Activated CD4-positive, alpha-beta memory T cell treated with anti-CD3 and anti-CD28 coated beads, Interleukin-2, amount 10 ng/mL, durations not matched to agents 7 days and 5 days (primary cell): Measurements from ENCODE around the gene CHD9. TPM values are rescaled to one million over a fixed set of nuclear protein-coding genes. Genes with fewer than 3 reads are reported as not detected.

ENCODE experiments used
- CTCF ChIA-PET: fragments of 350-600 bp; sonication (Branson Sonifier 250); formaldehyde crosslinking; loops from one replicate; lab custom pipeline; 2021; ENCODE audit warnings: antibody characterized with exemption, inconsistent platforms; lab: Charles Lee
- POLR2A ChIA-PET: fragments of 350-600 bp; sonication (Branson Sonifier 250); formaldehyde crosslinking; loops from one replicate; lab custom pipeline; 2021; ENCODE audit warnings: antibody characterized with exemption; lab: Charles Lee
- DNase-seq: peaks from one replicate; pipeline ENCODE4 v3.0.0-alpha.2; 2020
- H3K27ac Mint-ChIP-seq: one replicate; pipeline ENCODE4 v1.8.0; 2021; ENCODE audit warnings: mild to moderate bottlenecking, mixed read lengths
- H3K27me3 Mint-ChIP-seq: one replicate; pipeline ENCODE4 v1.8.0; 2021; ENCODE audit warnings: mixed read lengths
- H3K36me3 Mint-ChIP-seq: one replicate; pipeline ENCODE4 v1.8.0; 2021; ENCODE audit warnings: low read depth, mixed read lengths
- H3K4me1 Mint-ChIP-seq: one replicate; pipeline ENCODE4 v1.8.0; 2021; ENCODE audit warnings: mixed read lengths
- H3K4me3 Mint-ChIP-seq: one replicate; pipeline ENCODE4 v1.8.0; 2021; ENCODE audit warnings: mild to moderate bottlenecking, mixed read lengths
- H3K9me3 Mint-ChIP-seq: one replicate; pipeline ENCODE4 v1.8.0; 2021; ENCODE audit warnings: mixed read lengths
- total RNA-seq, 2 experiments: library from RNA; stranded (reverse); gene quantifications; one replicate each; pipeline ENCODE4 v1.2.3, GENCODE V29; 2021

CHD9 gene
- total RNA-seq, 2 experiments from 2014 or later = 21.6 to 23.8 TPM

- H3K4me1 Mint-ChIP-seq = peaks cover 2% of the 10 kb centered on the region
- no peaks in the 10 kb centered on the region for H3K27me3 Mint-ChIP-seq
- CTCF ChIA-PET = no interaction called here
- H3K27ac Mint-ChIP-seq = no peak overlapping the region
- H3K9me3 Mint-ChIP-seq = no peaks in the 10 kb centered on the region
- POLR2A ChIA-PET = no interaction called here
- H3K36me3 Mint-ChIP-seq = no peaks in the 10 kb centered on the region
- no peak overlapping the region for H3K4me3 Mint-ChIP-seq
- DNase-seq = no peak
These were observed 162.0 kb downstream of the CHD9 start for GRCh38 chr16:53216798-53217197.

- ChIA-PET CTCF (no interaction called here), POLR2A (no interaction called here)
- Mint-ChIP-seq H3K27ac (no peak overlapping the region), H3K4me1 (no peaks in the 10 kb centered on the region), H3K4me3 (no peak overlapping the region), H3K27me3 (no peaks in the 10 kb centered on the region), H3K36me3 (no peaks in the 10 kb centered on the region), H3K9me3 (no peaks in the 10 kb centered on the region)
- no peak for DNase-seq
These were observed 164.6 kb downstream of the CHD9 start for GRCh38 chr16:53219371-53219770.

GRCh38 chr16:53219795-53220454, 165.1 kb downstream of the CHD9 start:
- Mint-ChIP-seq H3K27ac (no peak overlapping the region), H3K4me3 (no peak overlapping the region), H3K36me3 (no peaks in the 10 kb centered on the region), H3K27me3 (no peaks in the 10 kb centered on the region), H3K9me3 (no peaks in the 10 kb centered on the region), H3K4me1 (no peaks in the 10 kb centered on the region)
- no peak for DNase-seq
- ChIA-PET POLR2A (no interaction called here), CTCF (no interaction called here)

- no peaks in the 10 kb centered on the region for H3K4me1 Mint-ChIP-seq
- H3K9me3 Mint-ChIP-seq = no peaks in the 10 kb centered on the region
- no peak overlapping the region for H3K27ac Mint-ChIP-seq
- POLR2A ChIA-PET = no interaction called here
- no peak for DNase-seq
- CTCF ChIA-PET = no interaction called here
- no peak overlapping the region for H3K4me3 Mint-ChIP-seq
- no peaks in the 10 kb centered on the region for H3K36me3 Mint-ChIP-seq
- no peaks in the 10 kb centered on the region for H3K27me3 Mint-ChIP-seq
These were observed 165.8 kb downstream of the CHD9 start for GRCh38 chr16:53220585-53220984.

GRCh38 chr16:53224951-53225533, 170.3 kb downstream of the CHD9 start:
- no peaks in the 10 kb centered on the region for H3K9me3 Mint-ChIP-seq
- no peak for DNase-seq
- H3K4me1 Mint-ChIP-seq = no peaks in the 10 kb centered on the region
- no peak overlapping the region for H3K4me3 Mint-ChIP-seq
- POLR2A ChIA-PET = no interaction called here
- CTCF ChIA-PET = no interaction called here
- no peak overlapping the region for H3K27ac Mint-ChIP-seq
- peaks cover 6% of the 10 kb centered on the region for H3K36me3 Mint-ChIP-seq
- no peaks in the 10 kb centered on the region for H3K27me3 Mint-ChIP-seq

GRCh38 chr16:53232826-53233529, 178.2 kb downstream of the CHD9 start:
- Mint-ChIP-seq H3K9me3 (no peaks in the 10 kb centered on the region), H3K36me3 (peaks cover 31% of the 10 kb centered on the region), H3K27me3 (no peaks in the 10 kb centered on the region), H3K27ac (no peak overlapping the region), H3K4me1 (no peaks in the 10 kb centered on the region), H3K4me3 (no peak overlapping the region)
- ChIA-PET POLR2A (no interaction called here), CTCF (no interaction called here)
- no peak for DNase-seq

GRCh38 chr16:53234836-53235235, 180.0 kb downstream of the CHD9 start:
- H3K4me3 Mint-ChIP-seq = no peak overlapping the region
- DNase-seq = no peak
- ChIA-PET POLR2A (no interaction called here), CTCF (no interaction called here)
- no peaks in the 10 kb centered on the region for H3K4me1 Mint-ChIP-seq
- H3K27me3 Mint-ChIP-seq = no peaks in the 10 kb centered on the region
- H3K27ac Mint-ChIP-seq = no peak overlapping the region
- peaks cover 31% of the 10 kb centered on the region for H3K36me3 Mint-ChIP-seq
- no peaks in the 10 kb centered on the region for H3K9me3 Mint-ChIP-seq

- no peaks in the 10 kb centered on the region for H3K9me3 Mint-ChIP-seq
- POLR2A ChIA-PET = no interaction called here
- no peaks in the 10 kb centered on the region for H3K4me1 Mint-ChIP-seq
- no peaks in the 10 kb centered on the region for H3K27me3 Mint-ChIP-seq
- peaks cover 26% of the 10 kb centered on the region for H3K36me3 Mint-ChIP-seq
- CTCF ChIA-PET = no interaction called here
- H3K27ac Mint-ChIP-seq = no peak overlapping the region
- H3K4me3 Mint-ChIP-seq = no peak overlapping the region
- no peak for DNase-seq
These were observed 181.1 kb downstream of the CHD9 start for GRCh38 chr16:53235851-53236250.

- Mint-ChIP-seq H3K4me3 (no peak overlapping the region), H3K4me1 (no peaks in the 10 kb centered on the region), H3K27me3 (no peaks in the 10 kb centered on the region), H3K27ac (no peak overlapping the region), H3K9me3 (no peaks in the 10 kb centered on the region), H3K36me3 (peaks cover 31% of the 10 kb centered on the region)
- ChIA-PET CTCF (no interaction called here), POLR2A (no interaction called here)
- DNase-seq = no peak
These were observed 194.5 kb downstream of the CHD9 start for GRCh38 chr16:53249331-53249730.

GRCh38 chr16:53257001-53257400, 202.2 kb downstream of the CHD9 start:
- Mint-ChIP-seq H3K27ac (no peak overlapping the region), H3K9me3 (no peaks in the 10 kb centered on the region), H3K4me3 (no peak overlapping the region), H3K36me3 (peaks cover 29% of the 10 kb centered on the region), H3K4me1 (no peaks in the 10 kb centered on the region), H3K27me3 (no peaks in the 10 kb centered on the region)
- ChIA-PET CTCF (no interaction called here), POLR2A (no interaction called here)
- no peak for DNase-seq

- CTCF ChIA-PET = no interaction called here
- Mint-ChIP-seq H3K27ac (no peak overlapping the region), H3K36me3 (peaks cover 23% of the 10 kb centered on the region), H3K9me3 (no peaks in the 10 kb centered on the region), H3K4me3 (no peak overlapping the region), H3K4me1 (no peaks in the 10 kb centered on the region), H3K27me3 (no peaks in the 10 kb centered on the region)
- POLR2A ChIA-PET = no interaction called here
- DNase-seq = no peak
These were observed 204.0 kb downstream of the CHD9 start for GRCh38 chr16:53258809-53259208.

- H3K27ac Mint-ChIP-seq = no peak overlapping the region
- H3K27me3 Mint-ChIP-seq = no peaks in the 10 kb centered on the region
- no peak overlapping the region for H3K4me3 Mint-ChIP-seq
- no peaks in the 10 kb centered on the region for H3K4me1 Mint-ChIP-seq
- POLR2A ChIA-PET = no interaction called here
- no peaks in the 10 kb centered on the region for H3K9me3 Mint-ChIP-seq
- DNase-seq = no peak
- CTCF ChIA-PET = no interaction called here
- peaks cover 20% of the 10 kb centered on the region for H3K36me3 Mint-ChIP-seq
These were observed 206.5 kb downstream of the CHD9 start for GRCh38 chr16:53261276-53261675.

- Mint-ChIP-seq H3K4me3 (no peak overlapping the region), H3K4me1 (no peaks in the 10 kb centered on the region), H3K27ac (no peak overlapping the region), H3K27me3 (no peaks in the 10 kb centered on the region), H3K36me3 (peaks cover 14% of the 10 kb centered on the region), H3K9me3 (no peaks in the 10 kb centered on the region)
- CTCF ChIA-PET = no interaction called here
- DNase-seq = no peak
- POLR2A ChIA-PET = no interaction called here
These were observed 207.9 kb downstream of the CHD9 start for GRCh38 chr16:53262645-53263044.

- H3K27ac Mint-ChIP-seq = no peak overlapping the region
- ChIA-PET CTCF (no interaction called here), POLR2A (no interaction called here)
- H3K4me1 Mint-ChIP-seq = no peaks in the 10 kb centered on the region
- no peak for DNase-seq
- H3K9me3 Mint-ChIP-seq = no peaks in the 10 kb centered on the region
- peaks cover 10% of the 10 kb centered on the region for H3K36me3 Mint-ChIP-seq
- H3K4me3 Mint-ChIP-seq = no peak overlapping the region
- no peaks in the 10 kb centered on the region for H3K27me3 Mint-ChIP-seq
These were observed 211.4 kb downstream of the CHD9 start for GRCh38 chr16:53266156-53266555.
